Aorta (tissue), 5 donors: ENCODE data around the gene PRM3. TPM values are rescaled to one million over a fixed set of nuclear protein-coding genes. Genes with fewer than 3 reads are reported as not detected.
A peak's percentile ranks its signal among the peaks of the same experiment; 100 is the strongest.

Experiments
- ATAC-seq: fragments of 200-7000 bp; cut with Tn5 transposase; one replicate; pipeline ENCODE4 v1.9.1; 2022; ENCODE audit warnings: moderate library complexity; ENCODE audit not compliant: low FRiP score
- DNase-seq, 2 donors: peaks; one replicate each; pipeline ENCODE4 v3.0.0-alpha.2; 2020
- H3K27ac ChIP-seq, 2 donors: one replicate each; pipeline ENCODE4 v1.5.1; 2013; ENCODE audit warnings: low read length in 2 of 2, mild to moderate bottlenecking in 2 of 2, moderate library complexity in 2 of 2, control low read depth in 1 of 2, inconsistent platforms in 1 of 2, low read depth in 1 of 2
- H3K27me3 ChIP-seq, 2 donors: one replicate each; pipeline ENCODE4 v1.6.1; 2013; ENCODE audit warnings: control low read depth in 1 of 2, low read length in 1 of 2, mild to moderate bottlenecking in 1 of 2, moderate library complexity in 1 of 2; ENCODE audit not compliant: insufficient read depth in 2 of 2, control insufficient read depth in 1 of 2
- H3K36me3 ChIP-seq, 2 donors: one replicate each; pipeline ENCODE4 v1.6.1; 2013; ENCODE audit warnings: control low read depth in 1 of 2, low read length in 1 of 2, mild to moderate bottlenecking in 1 of 2; ENCODE audit not compliant: insufficient read depth in 2 of 2, control insufficient read depth in 1 of 2
- H3K4me1 ChIP-seq, 2 donors: one replicate each; pipeline ENCODE4 v1.6.1; 2013; ENCODE audit warnings: low read length in 2 of 2, control low read depth in 1 of 2, mild to moderate bottlenecking in 1 of 2, moderate library complexity in 1 of 2; ENCODE audit not compliant: insufficient read depth in 2 of 2, control insufficient read depth in 1 of 2
- H3K4me3 ChIP-seq, 2 donors: one replicate each; pipeline ENCODE4 v1.5.1; 2013; ENCODE audit warnings: low read length in 2 of 2, control low read depth in 1 of 2, mild to moderate bottlenecking in 1 of 2
- H3K9me3 ChIP-seq: one replicate; pipeline ENCODE4 v1.6.1; 2013; ENCODE audit warnings: mild to moderate bottlenecking, low read length; ENCODE audit not compliant: control insufficient read depth
- WGBS, 2 donors: extraction: QIAGEN DNeasy Blood & Tissue Kit; methylation state at CpG; one replicate each; pipeline ENCODE4 v1.1.7; 2013; 5-methylcytosine and 5-hydroxymethylcytosine counted together
- intact Hi-C, 2 donors: fragments of 100-400 bp; cut with DNase I; formaldehyde crosslinking; loops; one replicate each; pipeline versions ENCODE4 v1.14.2 to v1.15.0; 2022
- polyA plus RNA-seq, 2 donors: library from polyadenylated mRNA; stranded (reverse); fragments of 200-250 nt; gene quantifications; one replicate each; pipeline ENCODE4 v1.2.3, GENCODE V29; 2013
- total RNA-seq, 2 donors: library from RNA; stranded (reverse); fragmentation: NEBNext Ultra II Directional; extraction: Animal tissue kit (Norgen Biotek cat#: 25700); gene quantifications; one replicate each; pipeline ENCODE4 v1.2.1, GENCODE V29; 2021
- donor health status: healthy with polysubstance abuse.
- donor health status: Bipolar disorder and iron deficiency.
- donor health status: DM: no; HTN: no; CAD: no.
- donor health status: DM: no; HTN: no; CAD: no.
- donor health status: DM: yes; HTN: yes; CAD: no.

The PRM3 gene
- total and polyA plus RNA-seq, 4 donors, result not detected

DNA sequence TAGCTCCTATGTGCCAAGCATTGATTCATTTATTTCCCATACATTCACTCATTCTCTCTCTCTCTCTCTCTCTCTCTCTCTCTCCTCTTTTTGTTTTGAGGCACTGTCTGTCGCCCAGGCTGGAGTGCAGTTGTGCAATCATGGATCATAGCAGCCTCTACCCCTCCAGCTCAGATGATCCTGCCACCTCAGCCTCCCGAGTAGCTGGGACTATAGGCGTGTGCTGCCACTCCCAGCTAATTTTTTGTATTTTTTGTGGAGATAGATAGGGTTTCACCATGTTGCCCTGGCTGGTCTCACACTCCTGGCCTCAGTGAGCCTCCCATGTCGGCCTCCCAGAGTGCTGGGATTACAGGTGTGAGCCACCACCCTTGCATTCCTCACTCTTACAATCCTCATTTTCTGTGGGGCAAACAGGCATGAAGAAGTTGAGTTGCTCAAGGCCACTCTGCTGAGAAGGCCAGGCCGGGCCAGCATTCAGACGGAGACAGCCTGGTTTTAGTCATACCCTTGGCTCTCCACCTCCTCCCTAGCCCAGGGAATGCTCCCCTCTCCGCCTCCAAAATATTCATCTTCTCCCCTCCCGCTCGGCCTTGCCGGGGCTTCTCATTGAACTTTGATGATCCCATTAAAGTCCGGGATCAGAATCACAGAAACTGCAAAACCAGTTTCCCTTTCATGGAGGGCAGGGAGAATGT is 3.6 kb upstream of the PRM3 start:
- 90% methylated on average over 11 of the region's 11 CpGs for WGBS, 2 donors

DNA sequence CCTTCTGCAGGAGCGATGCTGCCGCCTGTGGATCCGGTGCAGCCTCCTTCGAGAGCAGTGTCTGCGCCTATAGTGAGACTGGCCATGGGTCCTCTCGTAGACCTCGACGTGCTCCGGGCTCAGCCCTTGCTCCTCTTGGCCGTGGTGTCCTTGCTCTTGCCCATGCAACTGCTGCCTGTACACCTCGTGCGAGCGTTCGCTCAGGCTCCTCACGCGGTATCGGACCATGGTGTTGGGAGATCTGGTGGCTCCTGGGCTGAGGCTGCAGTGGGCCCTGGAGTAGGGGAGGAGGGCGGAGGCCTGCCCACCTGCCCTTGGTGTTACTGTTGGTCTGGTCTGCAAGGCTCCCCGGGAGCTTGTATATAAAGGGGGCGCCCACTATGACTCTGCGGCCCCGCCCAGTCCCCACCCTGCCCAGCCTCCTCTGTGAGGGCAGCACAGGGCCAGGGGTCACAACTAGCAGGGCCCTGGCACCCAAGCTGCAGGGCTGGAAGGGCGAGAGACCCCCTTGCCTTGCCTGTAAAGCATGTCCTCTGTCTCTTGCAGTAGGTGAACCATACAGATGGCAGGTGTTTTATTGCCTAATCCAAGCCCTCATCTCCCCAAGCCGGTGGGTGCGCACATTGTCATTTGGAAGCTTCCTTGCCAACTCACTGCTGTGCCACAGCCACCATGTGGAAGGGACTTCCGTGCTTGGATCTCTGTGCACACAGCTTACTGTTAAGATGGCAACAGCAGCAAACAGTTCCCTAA is 2.9 kb upstream of the PRM3 start, which contains the start of gene PRM2:
Gene PRM2 (minus strand): TSS at position 338 of the 753 bp plus-strand sequence. CDS start 110 bp downstream, at position 228.
- H3K9me3 ChIP-seq, result no peaks in the 10 kb centered on the region
- intact Hi-C loops, result no loop called here
- no peaks in the 10 kb centered on the region for H3K4me1 ChIP-seq
- no peak within 1 kb of the TSS for H3K27ac ChIP-seq
- no peak within 1 kb of the TSS for H3K4me3 ChIP-seq
- WGBS, 2 donors, result 93 to 94% methylated on average over 26 of the region's 26 CpGs
- no peaks in the 10 kb centered on the region for H3K36me3 ChIP-seq
- ATAC-seq, result no peak
- DNase-seq, result no peak
- no peaks in the 10 kb centered on the region for H3K27me3 ChIP-seq

More for the DNA sequence above, 3.6 kb upstream of the PRM3 start:
- Histone ChIP-seq H3K9me3 (no peaks in the 10 kb centered on the region), H3K4me3 (no peak overlapping the region), H3K4me1 (no peaks in the 10 kb centered on the region), H3K27ac (no peak overlapping the region), H3K27me3 (no peaks in the 10 kb centered on the region), H3K36me3 (no peaks in the 10 kb centered on the region)
- DNase-seq (no peak), ATAC-seq (no peak)
- intact Hi-C loops, result no loop called here

DNA sequence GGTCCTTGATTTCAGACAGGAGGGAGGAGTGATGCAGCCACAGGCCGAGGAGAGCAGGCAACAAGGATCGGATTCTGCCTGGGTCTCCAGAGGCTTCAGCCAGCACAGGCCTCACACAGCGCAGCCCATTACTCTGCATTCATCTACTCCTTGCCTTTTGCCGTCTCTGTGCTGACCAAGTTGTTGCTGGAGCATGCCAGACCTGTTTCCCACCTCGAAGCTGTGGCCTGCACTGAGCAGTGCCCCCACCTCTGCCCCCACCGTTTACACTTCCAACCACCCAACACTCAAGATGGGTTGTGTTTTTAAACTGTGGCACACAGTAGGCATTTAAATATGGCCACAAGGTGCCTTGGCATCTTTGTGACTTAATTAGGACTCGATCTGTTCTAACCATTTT is 1.5 kb upstream of the PRM3 start:
- Histone ChIP-seq H3K27me3 (no peaks in the 10 kb centered on the region), H3K9me3 (no peaks in the 10 kb centered on the region), H3K4me3 (no peak overlapping the region), H3K27ac (no peak overlapping the region), H3K36me3 (no peaks in the 10 kb centered on the region), H3K4me1 (no peaks in the 10 kb centered on the region)
- intact Hi-C loops, result no loop called here
- WGBS, 2 donors, result 91 to 97% methylated on average over 7 of the region's 7 CpGs
- ATAC-seq, result no peak
- no peak for DNase-seq

DNA sequence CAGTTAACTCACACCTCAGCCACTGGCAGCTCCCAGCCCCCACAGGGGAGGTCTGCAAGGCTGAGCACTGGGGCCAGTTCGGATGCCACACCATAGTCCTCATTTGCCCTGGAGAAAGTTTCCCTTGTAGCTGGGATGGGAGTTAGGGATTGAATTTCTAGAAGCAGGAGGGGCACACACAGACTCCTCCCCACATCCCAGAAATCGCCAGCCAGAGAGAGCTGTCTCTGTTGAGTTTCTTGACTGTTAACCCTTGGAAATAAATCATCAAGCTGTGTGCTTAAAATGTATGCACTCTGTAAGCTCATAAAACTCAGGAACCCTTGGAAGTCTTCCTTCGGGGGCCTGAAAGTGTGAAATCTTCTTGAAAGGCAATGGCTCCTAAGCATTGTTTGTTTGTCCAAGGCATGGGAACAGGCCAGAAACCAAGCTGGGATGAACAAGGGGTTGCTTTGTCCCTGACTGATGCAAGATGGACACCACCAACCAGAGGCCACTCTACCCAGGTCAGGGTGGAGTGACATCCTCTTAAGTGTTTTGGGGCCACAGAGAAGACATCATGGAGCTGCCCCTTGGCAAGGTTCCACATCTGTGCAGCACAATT is 394 bp upstream of the PRM3 start:
- 67 to 71% methylated on average over 3 of the region's 3 CpGs for WGBS, 2 donors
- H3K4me1 ChIP-seq, result no peaks in the 10 kb centered on the region

DNA sequence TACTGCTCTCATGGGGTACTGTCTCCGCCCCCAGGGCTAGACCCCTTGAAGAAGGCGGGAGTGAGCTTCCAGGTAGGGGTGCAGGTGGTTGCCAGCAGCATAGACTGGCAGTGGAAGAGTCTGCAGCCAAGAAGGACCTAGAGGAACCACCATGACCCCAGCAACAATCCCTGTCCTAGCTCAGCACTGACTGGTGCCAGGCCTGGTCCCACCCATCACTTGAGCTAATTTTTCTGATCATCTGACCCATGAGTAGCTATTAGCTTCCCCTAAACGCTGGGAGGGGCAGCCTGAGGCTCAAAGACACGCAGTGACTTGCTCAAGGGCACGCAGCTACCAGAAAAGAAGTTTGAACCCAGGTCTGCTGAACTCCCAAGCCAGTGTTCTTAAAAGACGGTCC is 945 bp downstream of the PRM3 start:
- Histone ChIP-seq H3K4me3 (no peak overlapping the region), H3K9me3 (no peaks in the 10 kb centered on the region), H3K36me3 (no peaks in the 10 kb centered on the region), H3K27ac (no peak overlapping the region), H3K27me3 (no peaks in the 10 kb centered on the region), H3K4me1 (no peaks in the 10 kb centered on the region)
- intact Hi-C loops, result no loop called here
- ATAC-seq (no peak), DNase-seq (no peak)
- WGBS, 2 donors, result 91% methylated on average over 6 of the region's 6 CpGs

More for the DNA sequence above, 394 bp upstream of the PRM3 start:
- Histone ChIP-seq H3K9me3 (no peaks in the 10 kb centered on the region), H3K27ac (no peak overlapping the region), H3K36me3 (no peaks in the 10 kb centered on the region), H3K27me3 (no peaks in the 10 kb centered on the region), H3K4me3 (no peak overlapping the region)
- no peak for DNase-seq
- peak; percentile 8 for ATAC-seq
- intact Hi-C loops, result no loop called here

DNA sequence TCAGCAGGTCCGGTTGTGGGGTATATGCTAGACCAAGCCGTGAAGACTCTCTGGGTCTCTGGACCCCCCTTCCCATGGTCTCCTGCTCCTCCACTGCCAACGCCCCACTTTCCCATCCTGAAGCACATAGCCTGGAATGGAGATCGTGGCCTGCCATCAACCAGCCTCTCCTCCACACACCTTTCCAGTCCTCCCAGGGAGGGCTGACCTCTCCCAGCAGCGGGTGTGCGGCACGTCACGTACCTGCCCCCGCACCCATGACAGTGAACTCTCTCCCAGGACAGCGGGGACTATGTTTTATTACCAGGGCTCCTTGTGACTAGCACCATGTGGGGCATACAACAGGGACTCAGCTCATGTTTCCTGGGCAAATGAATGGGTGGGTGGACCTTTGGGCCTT is 1.8 kb downstream of the PRM3 start:
- H3K4me3 ChIP-seq, result no peak overlapping the region
- H3K4me1 ChIP-seq, result no peaks in the 10 kb centered on the region
- no peaks in the 10 kb centered on the region for H3K36me3 ChIP-seq
- 96 to 98% methylated on average over 10 of the region's 10 CpGs for WGBS, 2 donors
- DNase-seq (no peak), ATAC-seq (no peak)
- H3K27ac ChIP-seq, result no peak overlapping the region
- intact Hi-C loops, result no loop called here
- no peaks in the 10 kb centered on the region for H3K9me3 ChIP-seq
- no peaks in the 10 kb centered on the region for H3K27me3 ChIP-seq

DNA sequence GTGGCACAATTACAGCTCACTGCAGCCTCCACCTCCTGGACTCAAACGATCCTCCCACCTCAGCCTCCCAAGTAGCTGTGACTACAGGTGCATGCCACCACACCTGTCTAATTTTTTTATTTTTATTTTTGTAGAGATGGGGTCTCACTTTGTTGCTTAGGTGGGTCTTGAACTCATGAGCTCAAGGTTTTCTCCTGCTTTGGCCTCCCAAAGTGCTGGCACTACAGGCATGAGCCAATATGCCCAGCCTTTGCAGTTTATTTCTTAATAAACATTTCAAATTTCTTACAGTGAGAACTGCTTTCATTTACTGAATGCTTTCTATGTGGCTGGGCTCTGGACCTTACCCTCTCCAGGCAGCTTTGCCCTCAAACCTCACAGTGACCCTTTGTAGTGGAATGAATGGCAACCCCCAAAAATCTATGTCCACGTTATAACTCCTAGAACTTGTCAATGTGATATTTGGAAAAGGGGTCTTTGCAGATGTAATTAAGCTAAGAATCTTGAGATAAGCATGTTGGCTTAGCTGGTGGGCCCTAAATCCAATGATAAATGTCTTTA is 2.7 kb downstream of the PRM3 start:
- no peak for DNase-seq
- Histone ChIP-seq H3K4me3 (no peak overlapping the region), H3K9me3 (no peaks in the 10 kb centered on the region), H3K4me1 (no peaks in the 10 kb centered on the region), H3K36me3 (no peaks in the 10 kb centered on the region), H3K27ac (no peak overlapping the region), H3K27me3 (no peaks in the 10 kb centered on the region)
- intact Hi-C loops, result no loop called here
- ATAC-seq, result no peak
- 93 to 97% methylated on average over 2 of the region's 2 CpGs for WGBS, 2 donors

DNA sequence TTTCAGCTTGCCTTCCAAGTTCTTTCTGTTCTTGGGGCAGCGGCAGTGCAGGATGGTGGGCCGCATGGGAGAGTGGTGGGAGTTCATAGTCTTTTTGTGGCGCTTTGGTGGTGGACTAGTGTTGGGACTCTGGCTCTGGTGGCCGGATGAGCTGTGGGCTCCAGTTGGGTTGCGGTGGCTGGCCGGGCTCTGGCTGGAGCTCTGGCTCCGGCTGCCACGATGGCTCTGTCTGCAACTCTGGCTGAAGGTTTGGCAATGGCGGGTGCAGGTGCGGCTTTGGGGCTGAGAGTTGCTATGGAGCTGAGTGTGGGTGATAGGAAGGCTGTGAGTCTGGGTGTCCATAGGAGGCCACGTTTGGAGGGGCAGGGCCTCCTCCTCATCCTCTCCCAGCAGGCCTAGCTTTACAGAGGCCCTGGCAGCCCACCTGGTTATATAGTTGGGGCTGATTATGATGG is 4.5 kb downstream of the PRM3 start, which contains the start of gene TNP2:
Gene TNP2 (minus strand): TSS at position 405 of the 455 bp plus-strand sequence. CDS start 63 bp downstream, at position 342.
- intact Hi-C loops, result no loop called here
- no peaks in the 10 kb centered on the region for H3K27me3 ChIP-seq
- DNase-seq (no peak), ATAC-seq (no peak)
- WGBS, 2 donors, result 96 to 97% methylated on average over 11 of the region's 11 CpGs
- H3K9me3 ChIP-seq, result no peaks in the 10 kb centered on the region
- no peaks in the 10 kb centered on the region for H3K36me3 ChIP-seq
- H3K27ac ChIP-seq, result no peak within 1 kb of the TSS
- no peak within 1 kb of the TSS for H3K4me3 ChIP-seq
- H3K4me1 ChIP-seq, result no peaks in the 10 kb centered on the region
